Measurements from ENCODE around the gene GP2.

DNA sequence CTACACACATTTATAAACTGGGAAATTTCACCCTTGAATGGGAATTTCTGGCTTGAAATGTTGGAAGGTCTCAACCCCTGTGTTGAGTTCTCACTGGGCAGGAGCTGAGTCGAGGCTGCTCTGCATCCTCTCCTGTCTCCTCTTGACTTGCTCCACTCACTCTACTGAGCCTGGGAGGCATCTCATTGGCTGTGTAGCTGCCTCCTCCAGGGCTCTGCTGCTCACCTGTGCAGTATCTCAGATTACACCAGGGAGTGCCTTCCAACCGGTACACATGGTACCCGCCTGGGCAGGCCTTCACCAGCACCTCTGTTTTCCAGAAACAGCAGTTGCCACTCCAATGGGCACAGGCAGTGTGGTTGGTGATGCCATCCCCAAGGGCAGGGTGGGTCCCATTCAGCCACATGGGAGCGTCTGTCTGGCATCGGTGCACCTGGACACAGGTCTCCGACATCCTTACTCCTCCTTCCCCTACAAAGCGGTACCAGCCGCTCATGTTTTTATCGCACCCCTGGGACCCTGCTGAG lies 3.7 kb downstream of the GP2 start:
- TF ChIP-seq, protein P1, sequence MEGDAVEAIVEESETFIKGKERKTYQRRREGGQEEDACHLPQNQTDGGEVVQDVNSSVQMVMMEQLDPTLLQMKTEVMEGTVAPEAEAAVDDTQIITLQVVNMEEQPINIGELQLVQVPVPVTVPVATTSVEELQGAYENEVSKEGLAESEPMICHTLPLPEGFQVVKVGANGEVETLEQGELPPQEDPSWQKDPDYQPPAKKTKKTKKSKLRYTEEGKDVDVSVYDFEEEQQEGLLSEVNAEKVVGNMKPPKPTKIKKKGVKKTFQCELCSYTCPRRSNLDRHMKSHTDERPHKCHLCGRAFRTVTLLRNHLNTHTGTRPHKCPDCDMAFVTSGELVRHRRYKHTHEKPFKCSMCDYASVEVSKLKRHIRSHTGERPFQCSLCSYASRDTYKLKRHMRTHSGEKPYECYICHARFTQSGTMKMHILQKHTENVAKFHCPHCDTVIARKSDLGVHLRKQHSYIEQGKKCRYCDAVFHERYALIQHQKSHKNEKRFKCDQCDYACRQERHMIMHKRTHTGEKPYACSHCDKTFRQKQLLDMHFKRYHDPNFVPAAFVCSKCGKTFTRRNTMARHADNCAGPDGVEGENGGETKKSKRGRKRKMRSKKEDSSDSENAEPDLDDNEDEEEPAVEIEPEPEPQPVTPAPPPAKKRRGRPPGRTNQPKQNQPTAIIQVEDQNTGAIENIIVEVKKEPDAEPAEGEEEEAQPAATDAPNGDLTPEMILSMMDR (IDR thresholded peaks at IDR 0.05; ENCODE audit: borderline replicate concordance, extremely low read depth, low read length, poor library complexity, severe bottlenecking): no peak
- no peak for TF ChIP-seq EZH2 (IDR thresholded peaks at IDR 0.05; ENCODE audit: borderline replicate concordance, low read depth, low read length, severe bottlenecking)

All from DND-41 (cell line).